Hepatocyte (in vitro differentiated cells): ENCODE results near the gene VPS54. TPM values are rescaled to one million over a fixed set of nuclear protein-coding genes. Genes with fewer than 3 reads are reported as not detected.

ENCODE experiments used
- DNase-seq: peaks from one replicate; pipeline ENCODE4 v3.0.0-alpha.2; 2016; ENCODE audit warnings: low spot score
- H2AFZ ChIP-seq: fragments of 200-600 bp; sonication (generic); 2 replicates; pipeline ENCODE4 v1.6.0; 2016; ENCODE audit warnings: antibody characterized with exemption, mild to moderate bottlenecking
- H3K27ac ChIP-seq: fragments of 200-600 bp; sonication (generic); 2 replicates; pipeline ENCODE4 v1.5.1; 2016; ENCODE audit warnings: mild to moderate bottlenecking
- H3K27me3 ChIP-seq: fragments of 200-600 bp; sonication (generic); 2 replicates; pipeline ENCODE4 v1.6.1; 2016
- H3K36me3 ChIP-seq: fragments of 200-600 bp; sonication (generic); replicated peaks from 2 replicates; pipeline ENCODE4 v1.5.1; 2016; ENCODE audit warnings: low read depth; ENCODE audit not compliant: insufficient read depth
- H3K4me1 ChIP-seq: fragments of 200-600 bp; sonication (generic); 2 replicates; pipeline ENCODE4 v1.5.1; 2016; ENCODE audit warnings: mild to moderate bottlenecking, moderate library complexity; ENCODE audit not compliant: insufficient read depth
- H3K4me2 ChIP-seq: fragments of 200-600 bp; sonication (generic); 2 replicates; pipeline ENCODE4 v1.6.0; 2016
- H3K4me3 ChIP-seq: fragments of 200-600 bp; sonication (generic); 2 replicates; pipeline ENCODE4 v1.5.1; 2016; ENCODE audit warnings: mild to moderate bottlenecking
- H3K79me2 ChIP-seq: fragments of 200-600 bp; sonication (generic); 2 replicates; pipeline ENCODE4 v1.6.0; 2017; ENCODE audit warnings: mild to moderate bottlenecking
- H3K9me2 ChIP-seq: fragments of 200-600 bp; sonication (generic); replicated peaks from 2 replicates; pipeline ENCODE4 v1.6.0; 2017; ENCODE audit warnings: mild to moderate bottlenecking; ENCODE audit not compliant: insufficient read depth
- H3K9me3 ChIP-seq: fragments of 200-600 bp; sonication (generic); 2 replicates; pipeline ENCODE4 v1.5.1; 2016; ENCODE audit warnings: low read depth, mild to moderate bottlenecking
- H4K20me1 ChIP-seq: fragments of 200-600 bp; sonication (generic); 2 replicates; pipeline ENCODE4 v1.6.0; 2016; ENCODE audit warnings: mild to moderate bottlenecking; ENCODE audit not compliant: insufficient read depth, poor library complexity, severe bottlenecking
- CTCF ChIP-seq: fragments of 200-600 bp; sonication (generic); IDR thresholded peaks from 2 replicates; pipeline ENCODE4 v1.5.1; 2016; ENCODE audit warnings: antibody characterized with exemption, mild to moderate bottlenecking; ENCODE audit not compliant: poor library complexity
- EZH2 ChIP-seq: fragments of 200-600 bp; sonication (generic); IDR thresholded peaks from 2 replicates; pipeline ENCODE4 v1.6.1; 2016; ENCODE audit warnings: antibody characterized with exemption, mild to moderate bottlenecking, borderline replicate concordance
- EZH2phosphoT487 ChIP-seq: fragments of 200-600 bp; sonication (generic); IDR thresholded peaks from one replicate; pipeline ENCODE4 v1.6.1; 2018; ENCODE audit warnings: antibody characterized with exemption, mild to moderate bottlenecking, low read depth, moderate library complexity; ENCODE audit not compliant: unreplicated experiment, severe bottlenecking
- whole genome bisulfite sequencing: methylation state at CpG from one replicate; pipeline ENCODE4 v1.1.6; 2016; ENCODE audit warnings: low lambda C conversion rate; ENCODE audit errors: missing lambda C conversion rate; 5-methylcytosine and 5-hydroxymethylcytosine counted together
- polyA plus RNA-seq: library from polyadenylated mRNA; unstranded; fragments of >200 nt; fragmentation: Nextera tagmentation; extraction: Ambion mirVana; gene quantifications from 2 replicates; pipeline ENCODE4 v1.2.1, GENCODE V29; 2016
- total RNA-seq: library from RNA; depleted of rRNA; stranded (reverse); fragments of >200 nt; gene quantifications from 2 replicates; pipeline ENCODE4 v1.2.3, GENCODE V29; 2014

Gene VPS54
- total RNA-seq (36.2 and 40.5 TPM in 2 replicates), polyA plus RNA-seq (14.5 and 17.4 TPM in 2 replicates)

- TF ChIP-seq EZH2 (no peak), EZH2phosphoT487 (no peak), CTCF (no peak)
Observed at GRCh38 chr2:64019083-64019974, at the start of gene VPS54. Gene VPS54, minus strand, starts transcription at chr2:64019428. Its CDS starts 35,429 bp downstream, at chr2:63983999.

GRCh38 chr2:64067326-64067725 lies 48.1 kb upstream of the VPS54 start:
- no peak for TF ChIP-seq EZH2
- no peak for TF ChIP-seq CTCF
- no peak for TF ChIP-seq EZH2phosphoT487
- Histone ChIP-seq H3K9me2 (no peaks in the 10 kb centered on the region), H3K79me2 (no peaks in the 10 kb centered on the region), H3K27me3 (no peaks in the 10 kb centered on the region), H3K36me3 (no peaks in the 10 kb centered on the region), H3K9me3 (no peaks in the 10 kb centered on the region), H3K4me2 (no peak overlapping the region), H3K4me1 (peaks cover 16% of the 10 kb centered on the region), H2AFZ (no peak overlapping the region), H3K27ac (no peak overlapping the region), H4K20me1 (no peaks in the 10 kb centered on the region), H3K4me3 (no peak overlapping the region)
- 13% methylated on average over 1 of the region's 1 CpG for WGBS
- no peak for DNase-seq

More at GRCh38 chr2:64019083-64019974, at the start of gene VPS54:
- Histone ChIP-seq H3K9me2 (no peaks in the 10 kb centered on the region), H3K79me2 (peaks cover 42% of the 10 kb centered on the region), H3K4me3 (peak within 1 kb of the TSS; percentile 84), H3K9me3 (no peaks in the 10 kb centered on the region), H3K27ac (peak within 1 kb of the TSS; percentile 99), H4K20me1 (peaks cover 4% of the 10 kb centered on the region), H2AFZ (peak within 1 kb of the TSS; percentile 95), H3K36me3 (no peaks in the 10 kb centered on the region), H3K4me2 (peak within 1 kb of the TSS; percentile 87), H3K27me3 (no peaks in the 10 kb centered on the region), H3K4me1 (peaks cover 29% of the 10 kb centered on the region)
- WGBS: 4% methylated on average over 22 of the region's 77 CpGs
- peak; percentile 86 for DNase-seq

- no peaks in the 10 kb centered on the region for H3K79me2 ChIP-seq
- H3K27ac ChIP-seq: no peak overlapping the region
- no peaks in the 10 kb centered on the region for H4K20me1 ChIP-seq
- no peaks in the 10 kb centered on the region for H3K27me3 ChIP-seq
- H3K4me1 ChIP-seq: peaks cover 16% of the 10 kb centered on the region
- no peak overlapping the region for H3K4me2 ChIP-seq
- 76% methylated on average over 6 of the region's 6 CpGs for WGBS
- H3K36me3 ChIP-seq: no peaks in the 10 kb centered on the region
- H2AFZ ChIP-seq: no peak overlapping the region
- no peak for TF ChIP-seq EZH2
- no peak for TF ChIP-seq EZH2phosphoT487
- no peak for TF ChIP-seq CTCF
- H3K9me3 ChIP-seq: no peaks in the 10 kb centered on the region
- H3K4me3 ChIP-seq: no peak overlapping the region
- no peak for DNase-seq
- H3K9me2 ChIP-seq: no peaks in the 10 kb centered on the region
Observed at GRCh38 chr2:64065516-64065915, 46.3 kb upstream of the VPS54 start.
